ENCODE data around the gene IL10RB. TPM values are rescaled to one million over a fixed set of nuclear protein-coding genes. Genes with fewer than 3 reads are reported as not detected.

IL10RB gene
- total RNA-seq, 3 donors from 2014 or later (not counting 1 experiment from before 2014, with no cell fraction given), result 18.4 to 27.8 (median 27.3) TPM

- Histone ChIP-seq H3K4me3 (ENCODE audit: low read length) (no peak overlapping the region), H3K4me1 (ENCODE audit: control insufficient read depth, insufficient read depth, low read length) (peaks cover 17% of the 10 kb centered on the region), H3K36me3 (ENCODE audit: control insufficient read depth, insufficient read depth, low read length) (peaks cover 10% of the 10 kb centered on the region), H3K9me3 (ENCODE audit: control insufficient read depth, insufficient read depth, low read length) (no peaks in the 10 kb centered on the region), H3K27ac (ENCODE audit: low read length) (no peak overlapping the region), H3K27me3 (ENCODE audit: control insufficient read depth, insufficient read depth, low read length) (no peaks in the 10 kb centered on the region)
- H3K4me3 Mint-ChIP-seq, result no peak overlapping the region
- H3K4me1 Mint-ChIP-seq, result peaks cover 20 to 42% of the 10 kb centered on the region in 2 donors
- intact Hi-C loops (cut with micrococcal nuclease), result no loop called here
- no peak overlapping the region for H3K27ac Mint-ChIP-seq
- 61% methylated on average over 3 of the region's 4 CpGs for WGBS (ENCODE audit: insufficient coverage)
- TF ChIP-seq, protein P1, sequence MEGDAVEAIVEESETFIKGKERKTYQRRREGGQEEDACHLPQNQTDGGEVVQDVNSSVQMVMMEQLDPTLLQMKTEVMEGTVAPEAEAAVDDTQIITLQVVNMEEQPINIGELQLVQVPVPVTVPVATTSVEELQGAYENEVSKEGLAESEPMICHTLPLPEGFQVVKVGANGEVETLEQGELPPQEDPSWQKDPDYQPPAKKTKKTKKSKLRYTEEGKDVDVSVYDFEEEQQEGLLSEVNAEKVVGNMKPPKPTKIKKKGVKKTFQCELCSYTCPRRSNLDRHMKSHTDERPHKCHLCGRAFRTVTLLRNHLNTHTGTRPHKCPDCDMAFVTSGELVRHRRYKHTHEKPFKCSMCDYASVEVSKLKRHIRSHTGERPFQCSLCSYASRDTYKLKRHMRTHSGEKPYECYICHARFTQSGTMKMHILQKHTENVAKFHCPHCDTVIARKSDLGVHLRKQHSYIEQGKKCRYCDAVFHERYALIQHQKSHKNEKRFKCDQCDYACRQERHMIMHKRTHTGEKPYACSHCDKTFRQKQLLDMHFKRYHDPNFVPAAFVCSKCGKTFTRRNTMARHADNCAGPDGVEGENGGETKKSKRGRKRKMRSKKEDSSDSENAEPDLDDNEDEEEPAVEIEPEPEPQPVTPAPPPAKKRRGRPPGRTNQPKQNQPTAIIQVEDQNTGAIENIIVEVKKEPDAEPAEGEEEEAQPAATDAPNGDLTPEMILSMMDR (IDR thresholded peaks at IDR 0.05), result no peak
- no peaks in the 10 kb centered on the region for H3K27me3 Mint-ChIP-seq (ENCODE audit: low read depth in 2 of 2)
- ATAC-seq (no peak), DNase-seq (no peak)
- peaks cover 16% of the 10 kb centered on the region for H3K36me3 Mint-ChIP-seq
- peaks cover 2 to 11% of the 10 kb centered on the region in 2 donors for H3K9me3 Mint-ChIP-seq
Measured at GRCh38 chr21:33334191-33334590, 68.0 kb downstream of the IL10RB start.

- H3K9me3 Mint-ChIP-seq, result peaks cover 2 to 11% of the 10 kb centered on the region in 2 donors
- TF ChIP-seq, protein P1 (IDR thresholded peaks at IDR 0.05), result no peak
- DNase-seq (no peak), ATAC-seq (no peak)
- no peak overlapping the region for H3K4me3 ChIP-seq (ENCODE audit: low read length)
- intact Hi-C loops (cut with micrococcal nuclease), result no loop called here
- H3K27ac Mint-ChIP-seq, result no peak overlapping the region
- no peaks in the 10 kb centered on the region for H3K9me3 ChIP-seq (ENCODE audit: control insufficient read depth, insufficient read depth, low read length)
- H3K27me3 ChIP-seq (ENCODE audit: control insufficient read depth, insufficient read depth, low read length), result no peaks in the 10 kb centered on the region
- peaks cover 17% of the 10 kb centered on the region for H3K4me1 ChIP-seq (ENCODE audit: control insufficient read depth, insufficient read depth, low read length)
- H3K36me3 Mint-ChIP-seq, result peaks cover 16% of the 10 kb centered on the region
- 84% methylated on average over 2 of the region's 2 CpGs for WGBS (ENCODE audit: insufficient coverage)
- peaks cover 20 to 42% of the 10 kb centered on the region in 2 donors for H3K4me1 Mint-ChIP-seq
- H3K36me3 ChIP-seq (ENCODE audit: control insufficient read depth, insufficient read depth, low read length), result peaks cover 10% of the 10 kb centered on the region
- no peak overlapping the region for H3K27ac ChIP-seq (ENCODE audit: low read length)
- H3K4me3 Mint-ChIP-seq, result no peak overlapping the region
- H3K27me3 Mint-ChIP-seq (ENCODE audit: low read depth in 2 of 2), result no peaks in the 10 kb centered on the region
Measured at GRCh38 chr21:33334824-33335223, 68.7 kb downstream of the IL10RB start.

- WGBS (ENCODE audit: insufficient coverage), result no CpG with 5 or more reads among the region's 1 CpG
- H3K36me3 Mint-ChIP-seq, result peaks cover 7% of the 10 kb centered on the region
Measured at GRCh38 chr21:33339135-33339534, 73.0 kb downstream of the IL10RB start.

More at GRCh38 chr21:33339135-33339534, 73.0 kb downstream of the IL10RB start:
- no peaks in the 10 kb centered on the region for H3K27me3 Mint-ChIP-seq (ENCODE audit: low read depth in 2 of 2)
- Histone ChIP-seq H3K9me3 (ENCODE audit: control insufficient read depth, insufficient read depth, low read length) (no peaks in the 10 kb centered on the region), H3K36me3 (ENCODE audit: control insufficient read depth, insufficient read depth, low read length) (peaks cover 28% of the 10 kb centered on the region), H3K27me3 (ENCODE audit: control insufficient read depth, insufficient read depth, low read length) (no peaks in the 10 kb centered on the region), H3K4me3 (ENCODE audit: low read length) (no peak overlapping the region), H3K27ac (ENCODE audit: low read length) (no peak overlapping the region), H3K4me1 (ENCODE audit: control insufficient read depth, insufficient read depth, low read length) (peaks cover 3% of the 10 kb centered on the region)
- no peak for DNase-seq
- TF ChIP-seq, protein P1 (IDR thresholded peaks at IDR 0.05), result no peak
- intact Hi-C loops (cut with micrococcal nuclease), result no loop called here
- H3K4me1 Mint-ChIP-seq, result peaks cover 0 to 11% of the 10 kb centered on the region in 2 donors
- no peak for ATAC-seq
- H3K4me3 Mint-ChIP-seq, result no peak overlapping the region
- no peak overlapping the region for H3K27ac Mint-ChIP-seq
- H3K9me3 Mint-ChIP-seq, result no peaks in the 10 kb centered on the region

All from natural killer cell (primary cell).